H1 (cell line): ENCODE data around the gene EML1.

Experiments
- EP300 ChIP-seq, 2 experiments: IDR thresholded peaks; 1 replicate in 1 of 2; 2 replicates in 1 of 2; pipeline ENCODE4 v1.6.1; 2011 to 2012; ENCODE audit warnings: low read depth in 2 of 2, low read length in 2 of 2, mild to moderate bottlenecking in 2 of 2, borderline replicate concordance in 1 of 2, inconsistent platforms in 1 of 2, moderate library complexity in 1 of 2
- TF ChIP-seq, protein P1 (sequence below), 3 experiments: IDR thresholded peaks; 1 replicate in 2 of 3; 2 replicates in 1 of 3; pipeline versions ENCODE4 v1.5.1 to v1.6.1; 2011; ENCODE audit warnings: low read length in 3 of 3, mild to moderate bottlenecking in 3 of 3, inconsistent platforms in 2 of 3, low read depth in 1 of 3, moderate library complexity in 1 of 3; ENCODE audit not compliant: insufficient read depth in 1 of 3; ENCODE audit errors: control extremely low read depth in 1 of 3

DNA sequence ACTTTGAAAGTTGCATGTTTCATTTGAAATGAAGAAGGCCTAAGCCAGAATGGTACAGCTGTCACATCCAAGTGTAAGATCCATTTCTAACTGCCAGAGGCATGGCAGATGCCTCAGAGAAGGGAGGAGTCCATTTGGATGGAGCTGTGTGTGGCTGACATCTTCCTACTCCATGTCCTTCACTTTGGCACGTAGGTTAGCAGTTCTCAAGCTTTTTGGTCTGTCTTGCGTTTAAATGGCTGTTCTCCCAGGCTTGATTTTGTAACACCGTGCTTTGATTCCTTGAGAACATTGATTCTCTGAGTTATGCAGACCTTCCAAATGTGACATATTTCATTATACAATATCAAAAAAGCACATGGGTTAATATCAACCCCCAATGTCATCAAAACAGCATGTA lies 23.4 kb downstream of the EML1 start:
- TF ChIP-seq, protein P1, sequence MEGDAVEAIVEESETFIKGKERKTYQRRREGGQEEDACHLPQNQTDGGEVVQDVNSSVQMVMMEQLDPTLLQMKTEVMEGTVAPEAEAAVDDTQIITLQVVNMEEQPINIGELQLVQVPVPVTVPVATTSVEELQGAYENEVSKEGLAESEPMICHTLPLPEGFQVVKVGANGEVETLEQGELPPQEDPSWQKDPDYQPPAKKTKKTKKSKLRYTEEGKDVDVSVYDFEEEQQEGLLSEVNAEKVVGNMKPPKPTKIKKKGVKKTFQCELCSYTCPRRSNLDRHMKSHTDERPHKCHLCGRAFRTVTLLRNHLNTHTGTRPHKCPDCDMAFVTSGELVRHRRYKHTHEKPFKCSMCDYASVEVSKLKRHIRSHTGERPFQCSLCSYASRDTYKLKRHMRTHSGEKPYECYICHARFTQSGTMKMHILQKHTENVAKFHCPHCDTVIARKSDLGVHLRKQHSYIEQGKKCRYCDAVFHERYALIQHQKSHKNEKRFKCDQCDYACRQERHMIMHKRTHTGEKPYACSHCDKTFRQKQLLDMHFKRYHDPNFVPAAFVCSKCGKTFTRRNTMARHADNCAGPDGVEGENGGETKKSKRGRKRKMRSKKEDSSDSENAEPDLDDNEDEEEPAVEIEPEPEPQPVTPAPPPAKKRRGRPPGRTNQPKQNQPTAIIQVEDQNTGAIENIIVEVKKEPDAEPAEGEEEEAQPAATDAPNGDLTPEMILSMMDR (IDR thresholded peaks at IDR 0.05; ENCODE audit: control extremely low read depth in 1 of 3, insufficient read depth in 1 of 3, low read depth in 1 of 3, low read length in 3 of 3): no peak
- TF ChIP-seq EP300 (IDR thresholded peaks at IDR 0.05; ENCODE audit: borderline replicate concordance in 1 of 2, low read depth in 2 of 2, low read length in 2 of 2): no peak
